Erythroblast (primary cell): ENCODE results near the gene CLEC7A.

ENCODE experiments used
- GATA1 ChIP-seq: IDR thresholded peaks from 2 replicates; pipeline ENCODE4 v1.6.1; 2011; ENCODE audit warnings: low read depth, mild to moderate bottlenecking, control low read depth, low read length, moderate library complexity
- POLR2A ChIP-seq: IDR thresholded peaks from 2 replicates; pipeline ENCODE4 v1.6.1; 2011; ENCODE audit warnings: mild to moderate bottlenecking, low read length

- TF ChIP-seq POLR2A (no peak), GATA1 (no peak)
Measured at GRCh38 chr12:10154145-10154496, 24.1 kb upstream of the CLEC7A start.
